HEK293 (cell line): ENCODE results near the gene SCAMP3.

Source experiments
- CTCF ChIA-PET: fragments of 350-600 bp; formaldehyde crosslinking; extraction: SDS; loops from one replicate; lab custom pipeline; 2021; ENCODE audit warnings: antibody characterized with exemption; lab: Yijun Ruan, JAX
- POLR2A ChIA-PET: fragments of 300-600 bp; formaldehyde crosslinking; extraction: SDS; loops from one replicate; lab custom pipeline; 2020; ENCODE audit warnings: antibody characterized with exemption, inconsistent platforms; lab: Yijun Ruan, JAX
- H3K27ac ChIP-seq: fragments of 200-500 bp; sonication (Bioruptor generic); 2 replicates; pipeline ENCODE4 v1.5.1; 2014; ENCODE audit warnings: low read depth, low read length, control low read depth, inconsistent platforms; ENCODE audit errors: extremely low read depth
- H3K36me3 ChIP-seq, 2 experiments: fragments of 200-500 bp in 1 of 2; sonication (Bioruptor generic) in 1 of 2; 1 replicate in 1 of 2; 2 replicates in 1 of 2; pipeline ENCODE4 v1.5.1; 2014 to 2017; ENCODE audit warnings: inconsistent platforms in 2 of 2, low read length in 2 of 2; ENCODE audit not compliant: control insufficient read depth in 2 of 2, insufficient read depth in 1 of 2
- H3K4me1 ChIP-seq: fragments of 200-500 bp; sonication (Bioruptor generic); 2 replicates; pipeline ENCODE4 v1.5.1; 2014; ENCODE audit warnings: mild to moderate bottlenecking, low read length, inconsistent platforms; ENCODE audit not compliant: control insufficient read depth, insufficient read depth
- H3K4me3 ChIP-seq: 2 replicates; pipeline ENCODE4 v1.5.1; 2011; ENCODE audit warnings: low read depth, mild to moderate bottlenecking, control low read depth, low read length, moderate library complexity
- H3K9me3 ChIP-seq: fragments of 200-500 bp; sonication (Bioruptor generic); 2 replicates; pipeline ENCODE4 v1.5.1; 2014; ENCODE audit warnings: low read depth, low read length, inconsistent platforms; ENCODE audit not compliant: control insufficient read depth, insufficient read depth
- KLF8 ChIP-seq: fragments of 450-650 bp; formaldehyde crosslinking; IDR thresholded peaks from 2 replicates; pipeline ENCODE4 v1.5.1; 2016; ENCODE audit warnings: missing biosample characterization, missing genetic modification characterization
- SP2 ChIP-seq: fragments of 450-650 bp; formaldehyde crosslinking; IDR thresholded peaks from 2 replicates; pipeline ENCODE4 v1.5.1; 2016; ENCODE audit warnings: missing biosample characterization, missing genetic modification characterization
- ZBTB17 ChIP-seq: fragments of 450-650 bp; formaldehyde crosslinking; IDR thresholded peaks from 2 replicates; pipeline ENCODE4 v1.5.1; 2016; ENCODE audit warnings: missing biosample characterization, missing genetic modification characterization
- ZEB2 ChIP-seq: fragments of 450-650 bp; formaldehyde crosslinking; IDR thresholded peaks from 2 replicates; pipeline ENCODE4 v1.5.1; 2016; ENCODE audit warnings: missing biosample characterization, missing genetic modification characterization
- ZFP69B ChIP-seq: fragments of 450-650 bp; formaldehyde crosslinking; IDR thresholded peaks from 2 replicates; pipeline ENCODE4 v1.5.1; 2016; ENCODE audit warnings: missing biosample characterization, missing genetic modification characterization
- ZNF2 ChIP-seq: fragments of 450-650 bp; formaldehyde crosslinking; IDR thresholded peaks from 2 replicates; pipeline ENCODE4 v1.5.1; 2016; ENCODE audit warnings: missing biosample characterization, missing genetic modification characterization
- ZNF324 ChIP-seq: fragments of 450-650 bp; formaldehyde crosslinking; IDR thresholded peaks from 2 replicates; pipeline ENCODE4 v1.5.1; 2016; ENCODE audit warnings: missing biosample characterization, missing genetic modification characterization
- ZNF354C ChIP-seq: fragments of 450-650 bp; formaldehyde crosslinking; IDR thresholded peaks from 2 replicates; pipeline ENCODE4 v1.5.1; 2016; ENCODE audit warnings: missing biosample characterization, missing genetic modification characterization, low read depth, borderline replicate concordance
- ZNF558 ChIP-seq: fragments of 450-650 bp; formaldehyde crosslinking; IDR thresholded peaks from 2 replicates; pipeline ENCODE4 v1.5.1; 2016; ENCODE audit warnings: missing biosample characterization, missing genetic modification characterization
- ZNF660 ChIP-seq: fragments of 450-650 bp; IDR thresholded peaks from 2 replicates; pipeline ENCODE4 v1.5.1; 2018; ENCODE audit warnings: missing biosample characterization, mild to moderate bottlenecking, missing genetic modification characterization
- TF ChIP-seq, protein P1 (sequence below): fragments of 450-650 bp; formaldehyde crosslinking; IDR thresholded peaks from 2 replicates; pipeline ENCODE4 v1.5.1; 2016; ENCODE audit warnings: missing biosample characterization, missing genetic modification characterization
- TF ChIP-seq, protein P2 (sequence below): fragments of 450-650 bp; formaldehyde crosslinking; IDR thresholded peaks from 2 replicates; pipeline ENCODE4 v1.5.1; 2017; ENCODE audit warnings: missing biosample characterization, missing genetic modification characterization
- TF ChIP-seq, protein P3 (sequence below): fragments of 450-650 bp; formaldehyde crosslinking; IDR thresholded peaks from 2 replicates; pipeline ENCODE4 v1.5.1; 2016; ENCODE audit warnings: missing biosample characterization, missing genetic modification characterization, borderline replicate concordance
- TF ChIP-seq, protein P4 (sequence below): fragments of 450-650 bp; IDR thresholded peaks from 2 replicates; pipeline ENCODE4 v1.5.1; 2018; ENCODE audit warnings: missing biosample characterization, missing genetic modification characterization
- TF ChIP-seq, protein P5 (sequence below): fragments of 450-650 bp; formaldehyde crosslinking; IDR thresholded peaks from 2 replicates; pipeline ENCODE4 v1.5.1; 2017; ENCODE audit warnings: missing biosample characterization, missing genetic modification characterization
- TF ChIP-seq, protein P6 (sequence below): fragments of 450-650 bp; formaldehyde crosslinking; IDR thresholded peaks from 2 replicates; pipeline ENCODE4 v1.5.1; 2016; ENCODE audit warnings: missing biosample characterization, missing genetic modification characterization, borderline replicate concordance

Gene SCAMP3

DNA sequence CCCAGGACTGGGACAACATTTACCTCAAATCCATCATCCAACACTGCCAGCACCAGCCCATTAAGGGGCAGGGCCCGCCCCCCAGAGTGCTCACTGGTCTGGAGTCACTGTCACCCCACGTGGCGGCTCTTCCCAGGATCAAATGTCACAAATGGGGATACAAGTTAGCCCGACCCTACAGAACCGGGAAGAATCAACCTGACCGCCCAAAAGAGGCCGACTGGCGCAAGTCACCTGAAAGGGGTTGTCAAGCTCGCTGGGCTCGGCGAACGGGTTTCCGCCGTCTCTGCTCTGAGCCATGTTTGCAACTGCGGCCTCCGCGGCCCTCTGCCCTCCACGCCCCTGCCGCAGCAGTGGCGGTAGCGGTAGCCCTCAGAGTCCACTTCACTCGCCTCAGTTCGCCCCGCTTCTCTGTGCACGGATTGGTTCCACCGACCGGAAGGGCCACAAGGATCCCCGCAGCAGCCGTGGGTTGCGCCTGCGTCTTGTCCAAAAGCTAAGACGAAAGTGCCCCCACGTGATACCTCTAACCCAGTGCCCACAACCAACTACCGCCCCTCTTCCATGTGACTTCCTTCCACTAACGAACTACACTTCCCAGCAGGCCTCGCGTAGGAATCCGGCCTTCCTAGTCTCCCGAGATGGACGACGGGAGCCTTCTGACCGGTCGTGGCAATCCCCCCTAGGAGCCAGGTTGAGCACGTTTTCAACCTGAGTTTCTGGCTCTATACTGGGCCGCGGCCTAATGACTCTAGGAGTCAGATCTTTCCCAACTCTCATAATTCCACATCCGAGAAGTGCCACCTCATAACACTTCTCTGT is at the start of gene SCAMP3 (continued):
- peak; percentile 72; the same call in 1 of the 2 replicates for TF ChIP-seq ZNF660 (tag by site-specific recombination)
- peak; percentile 91 for TF ChIP-seq ZNF2 (tag by site-specific recombination)
- TF ChIP-seq KLF8 (tag by site-specific recombination), result peak; percentile 81
- TF ChIP-seq, protein P1, sequence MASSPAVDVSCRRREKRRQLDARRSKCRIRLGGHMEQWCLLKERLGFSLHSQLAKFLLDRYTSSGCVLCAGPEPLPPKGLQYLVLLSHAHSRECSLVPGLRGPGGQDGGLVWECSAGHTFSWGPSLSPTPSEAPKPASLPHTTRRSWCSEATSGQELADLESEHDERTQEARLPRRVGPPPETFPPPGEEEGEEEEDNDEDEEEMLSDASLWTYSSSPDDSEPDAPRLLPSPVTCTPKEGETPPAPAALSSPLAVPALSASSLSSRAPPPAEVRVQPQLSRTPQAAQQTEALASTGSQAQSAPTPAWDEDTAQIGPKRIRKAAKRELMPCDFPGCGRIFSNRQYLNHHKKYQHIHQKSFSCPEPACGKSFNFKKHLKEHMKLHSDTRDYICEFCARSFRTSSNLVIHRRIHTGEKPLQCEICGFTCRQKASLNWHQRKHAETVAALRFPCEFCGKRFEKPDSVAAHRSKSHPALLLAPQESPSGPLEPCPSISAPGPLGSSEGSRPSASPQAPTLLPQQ (tag by site-specific recombination), result peak; percentile 41; the same call in 1 of the 2 replicates
- no peak for TF ChIP-seq ZFP69B (tag by site-specific recombination)
- peak; percentile 96 for TF ChIP-seq SP2 (tag by site-specific recombination)
- TF ChIP-seq, protein P2, sequence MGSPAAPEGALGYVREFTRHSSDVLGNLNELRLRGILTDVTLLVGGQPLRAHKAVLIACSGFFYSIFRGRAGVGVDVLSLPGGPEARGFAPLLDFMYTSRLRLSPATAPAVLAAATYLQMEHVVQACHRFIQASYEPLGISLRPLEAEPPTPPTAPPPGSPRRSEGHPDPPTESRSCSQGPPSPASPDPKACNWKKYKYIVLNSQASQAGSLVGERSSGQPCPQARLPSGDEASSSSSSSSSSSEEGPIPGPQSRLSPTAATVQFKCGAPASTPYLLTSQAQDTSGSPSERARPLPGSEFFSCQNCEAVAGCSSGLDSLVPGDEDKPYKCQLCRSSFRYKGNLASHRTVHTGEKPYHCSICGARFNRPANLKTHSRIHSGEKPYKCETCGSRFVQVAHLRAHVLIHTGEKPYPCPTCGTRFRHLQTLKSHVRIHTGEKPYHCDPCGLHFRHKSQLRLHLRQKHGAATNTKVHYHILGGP (tag by site-specific recombination), result no peak
- TF ChIP-seq ZNF558 (tag by site-specific recombination), result no peak
- TF ChIP-seq, protein P3, sequence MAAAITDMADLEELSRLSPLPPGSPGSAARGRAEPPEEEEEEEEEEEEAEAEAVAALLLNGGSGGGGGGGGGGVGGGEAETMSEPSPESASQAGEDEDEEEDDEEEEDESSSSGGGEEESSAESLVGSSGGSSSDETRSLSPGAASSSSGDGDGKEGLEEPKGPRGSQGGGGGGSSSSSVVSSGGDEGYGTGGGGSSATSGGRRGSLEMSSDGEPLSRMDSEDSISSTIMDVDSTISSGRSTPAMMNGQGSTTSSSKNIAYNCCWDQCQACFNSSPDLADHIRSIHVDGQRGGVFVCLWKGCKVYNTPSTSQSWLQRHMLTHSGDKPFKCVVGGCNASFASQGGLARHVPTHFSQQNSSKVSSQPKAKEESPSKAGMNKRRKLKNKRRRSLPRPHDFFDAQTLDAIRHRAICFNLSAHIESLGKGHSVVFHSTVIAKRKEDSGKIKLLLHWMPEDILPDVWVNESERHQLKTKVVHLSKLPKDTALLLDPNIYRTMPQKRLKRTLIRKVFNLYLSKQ (tag by site-specific recombination), result no peak
- 0 out of 2 replicates have a peak, but pooled peaks have one; percentile 19 for TF ChIP-seq ZNF324 (tag by site-specific recombination)

DNA sequence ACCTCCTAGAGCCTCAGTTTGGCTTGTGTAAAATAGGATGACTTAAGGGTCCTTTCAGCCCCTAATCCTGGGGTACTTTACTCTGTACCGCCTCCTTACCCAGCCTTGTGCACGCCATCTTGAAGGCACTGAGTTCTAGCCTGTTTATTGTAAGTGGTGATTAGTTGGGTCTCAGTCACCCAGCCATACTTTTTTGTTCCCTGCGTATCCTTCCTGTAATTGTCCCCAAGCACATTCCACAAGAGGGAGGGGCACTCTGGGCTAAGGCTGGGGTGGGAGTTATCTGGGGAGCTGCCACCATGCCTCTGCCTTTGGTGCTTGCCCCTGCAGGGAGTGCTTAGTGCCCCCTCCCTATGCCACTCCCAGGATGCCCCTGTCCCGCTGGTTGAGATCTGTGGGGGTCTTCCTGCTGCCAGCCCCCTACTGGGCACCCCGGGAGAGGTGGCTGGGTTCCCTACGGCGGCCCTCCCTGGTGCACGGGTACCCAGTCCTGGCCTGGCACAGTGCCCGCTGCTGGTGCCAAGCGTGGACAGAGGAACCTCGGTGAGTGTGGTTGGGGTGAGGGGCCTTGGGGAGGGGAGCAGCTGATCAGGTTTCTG is 47.4 kb upstream of the SCAMP3 start:
- peak overlapping the region; percentile 67 for H3K4me3 ChIP-seq
- H3K27ac ChIP-seq, result peak overlapping the region; percentile 88
- peaks cover 5% of the 10 kb centered on the region; the same call in 1 of the 2 replicates for H3K4me1 ChIP-seq
- POLR2A ChIA-PET, result interaction anchor here (1.2 to 1.8 kb wide), 2 partner anchors 11 to 35 kb away, joined by 3 to 4 read pairs; partner anchors contain the start of gene RUSC1
- H3K9me3 ChIP-seq, result no peaks in the 10 kb centered on the region
- CTCF ChIA-PET, result interaction anchor here (0.6 to 3.1 kb wide), 4 partner anchors 13 to 65 kb away, joined by 3 to 15 read pairs (median 6); no protein-coding TSS in a partner anchor
- H3K36me3 ChIP-seq, result peaks cover 28 to 43% of the 10 kb centered on the region in 2 experiments; a peak in 2 of 3 replicates
- TF ChIP-seq, protein P4, sequence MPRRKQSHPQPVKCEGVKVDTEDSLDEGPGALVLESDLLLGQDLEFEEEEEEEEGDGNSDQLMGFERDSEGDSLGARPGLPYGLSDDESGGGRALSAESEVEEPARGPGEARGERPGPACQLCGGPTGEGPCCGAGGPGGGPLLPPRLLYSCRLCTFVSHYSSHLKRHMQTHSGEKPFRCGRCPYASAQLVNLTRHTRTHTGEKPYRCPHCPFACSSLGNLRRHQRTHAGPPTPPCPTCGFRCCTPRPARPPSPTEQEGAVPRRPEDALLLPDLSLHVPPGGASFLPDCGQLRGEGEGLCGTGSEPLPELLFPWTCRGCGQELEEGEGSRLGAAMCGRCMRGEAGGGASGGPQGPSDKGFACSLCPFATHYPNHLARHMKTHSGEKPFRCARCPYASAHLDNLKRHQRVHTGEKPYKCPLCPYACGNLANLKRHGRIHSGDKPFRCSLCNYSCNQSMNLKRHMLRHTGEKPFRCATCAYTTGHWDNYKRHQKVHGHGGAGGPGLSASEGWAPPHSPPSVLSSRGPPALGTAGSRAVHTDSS, result no peak
- TF ChIP-seq, protein P5, sequence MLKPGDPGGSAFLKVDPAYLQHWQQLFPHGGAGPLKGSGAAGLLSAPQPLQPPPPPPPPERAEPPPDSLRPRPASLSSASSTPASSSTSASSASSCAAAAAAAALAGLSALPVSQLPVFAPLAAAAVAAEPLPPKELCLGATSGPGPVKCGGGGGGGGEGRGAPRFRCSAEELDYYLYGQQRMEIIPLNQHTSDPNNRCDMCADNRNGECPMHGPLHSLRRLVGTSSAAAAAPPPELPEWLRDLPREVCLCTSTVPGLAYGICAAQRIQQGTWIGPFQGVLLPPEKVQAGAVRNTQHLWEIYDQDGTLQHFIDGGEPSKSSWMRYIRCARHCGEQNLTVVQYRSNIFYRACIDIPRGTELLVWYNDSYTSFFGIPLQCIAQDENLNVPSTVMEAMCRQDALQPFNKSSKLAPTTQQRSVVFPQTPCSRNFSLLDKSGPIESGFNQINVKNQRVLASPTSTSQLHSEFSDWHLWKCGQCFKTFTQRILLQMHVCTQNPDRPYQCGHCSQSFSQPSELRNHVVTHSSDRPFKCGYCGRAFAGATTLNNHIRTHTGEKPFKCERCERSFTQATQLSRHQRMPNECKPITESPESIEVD, result no peak
- no peak for TF ChIP-seq ZNF354C (tag by site-specific recombination)
- TF ChIP-seq, protein P6, sequence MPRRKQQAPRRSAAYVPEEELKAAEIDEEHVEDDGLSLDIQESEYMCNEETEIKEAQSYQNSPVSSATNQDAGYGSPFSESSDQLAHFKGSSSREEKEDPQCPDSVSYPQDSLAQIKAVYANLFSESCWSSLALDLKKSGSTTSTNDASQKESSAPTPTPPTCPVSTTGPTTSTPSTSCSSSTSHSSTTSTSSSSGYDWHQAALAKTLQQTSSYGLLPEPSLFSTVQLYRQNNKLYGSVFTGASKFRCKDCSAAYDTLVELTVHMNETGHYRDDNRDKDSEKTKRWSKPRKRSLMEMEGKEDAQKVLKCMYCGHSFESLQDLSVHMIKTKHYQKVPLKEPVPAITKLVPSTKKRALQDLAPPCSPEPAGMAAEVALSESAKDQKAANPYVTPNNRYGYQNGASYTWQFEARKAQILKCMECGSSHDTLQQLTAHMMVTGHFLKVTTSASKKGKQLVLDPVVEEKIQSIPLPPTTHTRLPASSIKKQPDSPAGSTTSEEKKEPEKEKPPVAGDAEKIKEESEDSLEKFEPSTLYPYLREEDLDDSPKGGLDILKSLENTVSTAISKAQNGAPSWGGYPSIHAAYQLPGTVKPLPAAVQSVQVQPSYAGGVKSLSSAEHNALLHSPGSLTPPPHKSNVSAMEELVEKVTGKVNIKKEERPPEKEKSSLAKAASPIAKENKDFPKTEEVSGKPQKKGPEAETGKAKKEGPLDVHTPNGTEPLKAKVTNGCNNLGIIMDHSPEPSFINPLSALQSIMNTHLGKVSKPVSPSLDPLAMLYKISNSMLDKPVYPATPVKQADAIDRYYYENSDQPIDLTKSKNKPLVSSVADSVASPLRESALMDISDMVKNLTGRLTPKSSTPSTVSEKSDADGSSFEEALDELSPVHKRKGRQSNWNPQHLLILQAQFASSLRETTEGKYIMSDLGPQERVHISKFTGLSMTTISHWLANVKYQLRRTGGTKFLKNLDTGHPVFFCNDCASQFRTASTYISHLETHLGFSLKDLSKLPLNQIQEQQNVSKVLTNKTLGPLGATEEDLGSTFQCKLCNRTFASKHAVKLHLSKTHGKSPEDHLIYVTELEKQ (tag by site-specific recombination), result no peak
- no peak for TF ChIP-seq ZBTB17 (tag by site-specific recombination)
- no peak for TF ChIP-seq ZEB2 (tag by site-specific recombination)
